Measurements from ENCODE around the gene GPATCH2.

GPATCH2 gene

DNA sequence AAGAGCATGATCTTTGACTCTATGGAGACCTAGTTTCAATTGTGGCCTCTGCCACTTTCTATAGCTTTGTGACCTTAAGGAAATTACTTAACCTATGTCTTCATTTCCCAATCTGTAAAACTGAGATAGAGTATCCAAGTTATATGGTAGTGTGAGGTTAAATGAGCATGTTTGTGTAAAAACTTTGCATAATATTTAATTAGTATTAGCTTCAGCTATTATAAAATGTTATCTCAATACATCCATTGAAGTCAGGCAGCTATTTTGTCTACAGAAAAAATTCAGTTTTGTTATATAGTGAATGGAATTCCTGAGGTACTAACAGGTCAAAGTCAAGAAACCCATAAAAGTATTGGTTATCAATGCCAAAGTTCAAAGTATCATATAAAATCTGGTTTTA is 53.6 kb downstream of the GPATCH2 start:
- no peak for DNase-seq (ENCODE audit: low read depth)

- no peak for DNase-seq (ENCODE audit: low read depth)
Measured at GRCh38 chr1:217574265-217574949, 56.5 kb downstream of the GPATCH2 start.

DNA sequence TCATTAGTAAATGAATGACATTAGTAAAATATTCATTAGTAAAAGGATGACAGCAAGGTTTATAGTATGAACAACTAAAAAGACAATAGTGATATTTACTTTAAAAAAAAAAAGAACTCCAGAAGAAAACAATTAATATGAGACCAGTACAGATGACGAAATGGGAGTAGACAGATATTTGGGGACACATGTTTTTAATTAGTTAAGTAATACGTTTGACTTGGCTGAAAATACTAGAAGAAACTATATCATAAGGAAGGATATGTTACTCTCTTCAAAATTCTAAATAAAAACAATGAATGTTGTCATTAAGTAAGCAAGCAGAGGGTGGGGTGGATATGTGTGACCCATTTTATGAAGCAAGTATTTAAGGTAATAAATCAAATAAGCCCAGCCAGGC is 61.9 kb downstream of the GPATCH2 start:
- no peak for DNase-seq (ENCODE audit: low read depth)

DNA sequence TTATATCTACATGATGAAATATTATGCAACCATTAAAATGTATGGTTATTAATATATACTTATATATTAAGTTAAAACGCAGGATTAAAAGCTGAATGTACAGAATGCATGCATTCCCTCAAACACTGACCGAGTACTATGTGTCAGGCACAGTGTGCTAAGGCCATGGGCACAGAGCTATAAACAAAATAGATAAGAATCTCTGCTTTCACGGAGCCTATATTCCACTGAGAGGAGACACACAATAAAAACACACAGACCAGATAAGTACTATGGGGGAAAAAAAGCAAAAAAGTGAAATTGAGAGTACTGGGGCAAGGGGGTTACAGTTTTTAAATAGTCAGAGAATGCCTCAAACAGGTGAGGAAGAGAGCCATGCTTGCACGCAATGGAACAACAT is 62.7 kb downstream of the GPATCH2 start:
- DNase-seq (ENCODE audit: low read depth) = no peak

DNA sequence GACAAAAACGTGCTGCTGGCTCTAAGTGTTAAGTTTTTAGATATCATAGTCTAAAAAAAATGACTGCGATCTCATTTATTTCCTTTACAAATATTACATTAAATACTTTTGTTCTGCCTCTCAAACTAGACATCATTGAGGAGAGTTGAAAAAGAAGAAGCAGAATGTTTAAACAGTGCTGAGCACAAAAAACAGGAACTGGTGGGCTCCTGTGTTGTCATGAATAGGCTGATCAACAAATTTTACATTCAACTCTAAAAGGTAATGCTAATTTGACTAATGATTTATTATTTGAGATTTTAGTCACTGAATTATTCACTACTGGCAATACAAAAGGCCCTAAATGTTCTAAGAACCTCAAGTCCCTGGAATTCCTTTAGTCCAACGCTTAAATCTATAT is 66.1 kb downstream of the GPATCH2 start:
- DNase-seq (ENCODE audit: low read depth) = no peak

DNA sequence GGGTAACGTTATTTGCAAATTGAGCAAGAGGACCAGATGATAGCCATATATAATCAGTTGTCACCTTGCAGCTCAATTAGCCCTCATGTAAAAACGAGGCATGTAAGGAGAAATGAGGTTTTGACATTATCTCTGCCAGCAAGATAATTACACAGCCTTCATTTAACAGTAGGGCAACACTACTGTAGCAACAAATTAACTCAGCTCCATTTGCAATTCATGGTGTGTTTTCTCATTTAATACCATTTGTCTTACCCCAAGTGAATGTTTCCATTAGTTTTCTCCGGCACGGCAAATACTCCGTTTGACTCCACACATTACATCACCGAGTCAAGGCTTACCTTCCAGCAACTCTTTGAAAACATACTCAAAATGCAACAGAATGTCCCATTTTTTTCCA is 66.7 kb downstream of the GPATCH2 start:
- no peak for DNase-seq (ENCODE audit: low read depth)

- DNase-seq (ENCODE audit: low read depth) = no peak
Measured at GRCh38 chr1:217563179-217563578, 67.7 kb downstream of the GPATCH2 start.

DNA sequence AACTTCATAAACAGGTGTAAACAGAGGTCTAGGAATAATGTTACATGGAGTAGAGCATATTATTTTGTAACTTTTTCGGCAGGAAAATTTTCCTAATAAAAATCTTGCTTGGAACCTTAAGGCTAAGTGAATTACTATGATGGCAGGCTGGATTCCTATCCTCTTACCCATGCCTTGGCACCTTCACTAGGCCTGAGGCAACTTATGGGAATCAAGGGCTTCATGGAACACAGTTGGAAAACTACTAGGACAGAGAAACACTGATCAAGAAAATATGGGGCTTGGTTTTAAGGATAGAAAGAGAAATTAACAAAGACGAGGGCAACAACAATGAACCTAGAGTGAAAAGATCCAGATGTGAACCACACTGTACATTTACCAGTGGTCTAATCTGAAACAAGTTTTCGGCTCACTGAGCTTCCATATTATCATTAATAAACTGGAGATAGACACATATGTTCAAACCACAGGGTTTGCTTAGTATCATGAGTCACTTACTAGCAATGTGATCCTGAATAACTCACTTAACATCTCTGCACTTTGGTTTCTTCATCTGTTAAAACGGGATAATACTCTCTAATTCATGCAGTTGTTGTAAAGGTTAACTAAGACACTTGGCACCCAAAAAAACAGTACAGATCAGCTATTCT is 68.5 kb downstream of the GPATCH2 start:
- DNase-seq (ENCODE audit: low read depth) = no peak

DNA sequence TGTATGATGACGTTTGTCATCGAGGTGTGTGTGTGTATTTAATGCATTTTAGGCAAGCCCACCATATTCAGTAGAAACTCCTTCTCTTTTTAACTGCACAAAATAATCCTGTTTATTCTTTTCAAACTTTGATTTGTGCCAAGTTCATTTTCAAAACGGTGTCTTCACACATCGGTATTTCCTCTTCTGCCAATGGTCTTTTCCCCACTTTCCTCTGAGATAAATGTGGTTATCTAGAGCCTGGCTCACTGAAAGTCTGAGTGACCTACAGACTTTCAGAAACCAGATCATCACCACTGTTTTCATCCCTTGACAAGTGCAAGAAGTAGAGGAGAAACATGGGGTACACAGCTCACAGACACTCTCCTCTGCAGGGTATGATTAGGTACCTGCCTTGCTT is 69.4 kb downstream of the GPATCH2 start:
- no peak for DNase-seq (ENCODE audit: low read depth)

DNA sequence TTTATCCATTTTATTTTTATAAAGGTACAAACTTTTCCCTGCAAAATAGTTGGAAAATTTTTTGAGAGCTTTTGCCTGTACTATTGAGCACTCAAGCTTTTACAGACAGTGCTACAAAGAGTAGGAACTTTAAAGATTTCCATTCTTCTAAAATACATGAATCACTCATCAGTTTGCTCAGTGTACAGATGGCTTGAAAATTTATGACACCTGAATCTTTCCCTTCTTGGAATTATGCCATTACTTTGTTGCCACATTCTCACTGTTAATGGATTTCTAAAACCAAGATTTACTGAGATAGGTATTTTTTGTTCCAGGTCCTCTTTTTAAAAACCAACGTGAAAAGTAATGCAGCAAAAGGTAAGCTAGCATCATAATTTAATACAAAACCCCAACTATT is 76.0 kb downstream of the GPATCH2 start:
- no peak for DNase-seq (ENCODE audit: low read depth)

GRCh38 chr1:217553949-217554509 is 76.9 kb downstream of the GPATCH2 start:
- no peak for DNase-seq (ENCODE audit: low read depth)

DNA sequence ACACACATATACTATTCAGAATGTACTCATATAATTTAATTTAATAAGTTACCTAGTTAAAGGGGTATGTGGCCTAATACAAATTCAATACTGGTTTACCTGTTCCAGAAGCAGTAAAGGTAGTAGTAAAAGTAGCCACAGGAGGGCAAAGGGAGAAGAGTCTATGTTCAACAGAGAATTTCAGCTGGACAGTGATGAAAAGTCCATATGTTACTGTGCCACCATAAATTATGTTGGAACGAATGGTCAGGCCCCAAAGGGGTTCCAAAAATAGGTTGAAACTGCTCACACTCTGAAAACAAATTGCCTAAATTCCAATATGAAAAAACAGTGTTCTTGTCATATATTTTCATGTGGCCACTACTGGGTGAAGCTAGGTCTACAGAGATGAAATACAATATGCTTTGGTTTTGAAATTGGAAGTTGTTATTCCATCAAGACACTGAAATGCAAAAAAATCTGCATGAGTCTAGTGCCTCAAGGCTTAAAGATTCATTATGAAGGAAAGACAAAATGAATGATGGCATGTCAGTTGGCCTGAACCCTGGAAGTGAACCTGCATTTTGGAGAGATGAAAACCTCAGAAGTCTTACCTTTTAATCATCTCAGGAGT is 78.4 kb downstream of the GPATCH2 start:
- DNase-seq (ENCODE audit: low read depth) = no peak

DNA sequence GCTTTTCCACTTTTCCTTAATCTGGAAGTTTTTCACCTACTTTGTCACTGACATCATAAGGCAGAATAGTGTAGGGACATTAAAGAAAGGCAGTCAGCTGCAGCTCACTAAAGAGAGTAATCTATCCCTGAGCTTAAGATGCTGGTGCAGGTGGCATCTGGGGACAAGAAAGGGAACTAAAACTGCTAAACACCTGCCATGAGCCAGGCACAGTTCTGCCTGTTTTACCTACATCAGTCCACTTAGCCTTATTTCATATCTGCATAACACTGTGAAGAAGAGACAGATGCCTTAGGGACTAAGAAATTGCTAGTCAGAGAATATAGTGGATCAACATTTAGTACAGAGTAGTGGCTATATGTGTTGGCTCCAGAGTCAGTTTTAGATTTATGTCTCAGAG is 88.1 kb downstream of the GPATCH2 start:
- DNase-seq (ENCODE audit: low read depth) = no peak

- no peak for DNase-seq (ENCODE audit: low read depth)
Measured at GRCh38 chr1:217542136-217542777, 88.6 kb downstream of the GPATCH2 start.

DNA sequence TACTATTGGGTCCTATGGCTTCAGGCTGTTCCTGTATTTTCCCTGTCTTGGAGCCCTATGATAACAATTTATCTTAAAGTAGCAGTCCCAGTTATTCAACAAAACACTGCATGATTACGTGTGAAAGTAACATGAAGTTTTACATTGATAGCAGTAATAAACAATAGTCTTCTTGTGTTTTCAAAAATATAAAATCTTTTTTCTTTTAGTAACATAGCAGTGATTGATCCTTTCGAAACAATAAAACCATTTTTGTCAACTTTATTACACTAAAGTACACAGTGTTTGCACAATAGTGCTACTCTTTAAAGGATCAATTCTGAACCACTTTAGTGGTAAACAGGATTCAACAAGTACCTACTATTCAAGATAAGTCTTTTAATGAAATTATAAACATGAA is 90.6 kb downstream of the GPATCH2 start:
- DNase-seq (ENCODE audit: low read depth) = no peak

- DNase-seq (ENCODE audit: low read depth) = no peak
Measured at GRCh38 chr1:217539510-217539909, 91.4 kb downstream of the GPATCH2 start.

DNA sequence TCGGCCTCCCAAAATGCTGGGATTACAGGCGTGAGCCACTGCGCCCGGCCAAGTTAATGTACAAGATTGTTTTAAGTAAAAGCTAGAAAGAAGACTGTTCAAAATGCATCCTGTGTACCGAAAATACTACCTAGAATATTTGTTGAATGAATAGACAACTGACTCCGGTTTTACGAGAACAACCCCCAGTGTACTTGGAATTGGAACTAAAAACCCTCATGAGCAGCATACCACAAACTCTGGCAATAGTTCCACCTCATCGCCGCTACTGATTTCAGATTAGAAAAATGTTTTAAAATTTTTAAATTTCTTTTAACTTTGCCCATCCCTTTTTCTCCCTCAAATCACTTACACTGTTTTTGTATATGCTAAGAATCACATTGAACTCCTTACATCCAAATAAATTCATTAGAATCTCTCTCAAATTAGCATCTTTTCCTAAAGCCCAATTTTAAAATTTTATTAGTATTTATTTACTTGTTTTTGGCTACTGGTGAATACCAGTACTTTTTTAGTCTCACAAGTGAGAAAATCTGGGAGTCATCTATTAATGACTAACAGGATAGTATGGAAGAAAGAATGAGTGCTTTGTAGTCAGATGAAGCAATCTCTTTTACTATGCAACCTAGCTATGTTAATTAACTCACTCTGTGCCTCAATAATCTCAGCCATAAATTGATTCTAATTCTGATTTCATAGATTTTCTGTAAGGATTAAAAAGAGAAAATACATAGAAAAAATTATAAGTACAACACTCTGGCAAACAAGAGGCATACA is 95.1 kb downstream of the GPATCH2 start:
- no peak for DNase-seq (ENCODE audit: low read depth)

GRCh38 chr1:217534566-217534965 is 96.3 kb downstream of the GPATCH2 start:
- DNase-seq (ENCODE audit: low read depth) = no peak

DNA sequence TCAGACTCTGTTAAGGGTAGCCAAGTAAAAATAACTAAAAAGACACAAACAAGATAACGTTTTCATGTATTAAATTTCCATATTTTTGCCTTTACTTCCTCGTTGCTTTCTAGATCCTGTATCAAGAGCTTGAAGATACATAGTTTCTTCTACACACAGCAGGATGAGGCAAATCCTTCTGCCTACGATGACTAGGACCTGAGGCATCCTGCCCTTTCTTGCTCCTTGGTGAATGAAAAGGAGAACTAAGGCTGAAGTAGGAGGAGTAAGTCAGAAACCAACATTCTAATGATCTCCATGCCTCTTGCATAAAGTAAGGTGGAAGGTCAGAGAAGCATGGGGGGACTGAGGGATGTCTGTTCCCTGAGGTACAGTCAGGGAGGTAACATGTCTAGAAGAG is 102.6 kb downstream of the GPATCH2 start:
- no peak for DNase-seq (ENCODE audit: low read depth)

DNA sequence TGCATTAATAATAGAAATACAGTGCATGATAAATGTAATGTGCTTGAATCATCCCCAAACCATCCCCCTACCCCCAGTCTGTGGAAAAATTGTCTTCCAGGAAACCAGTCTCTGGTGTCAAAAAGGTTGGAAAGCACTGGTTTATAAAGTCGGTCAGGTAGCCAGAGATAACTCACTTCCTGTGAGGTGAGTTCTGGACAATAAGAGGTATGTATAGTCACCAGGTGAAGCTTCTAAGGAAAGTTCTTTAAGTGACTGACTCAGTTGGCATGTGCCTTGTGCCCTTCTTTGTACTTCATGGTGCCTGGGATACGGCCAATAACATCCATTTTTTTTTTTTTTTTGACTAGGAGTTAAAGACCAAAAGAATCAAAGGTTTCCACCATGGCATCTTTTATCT is 103.7 kb downstream of the GPATCH2 start:
- no peak for DNase-seq (ENCODE audit: low read depth)

GRCh38 chr1:217526636-217527035 is 104.3 kb downstream of the GPATCH2 start:
- DNase-seq (ENCODE audit: low read depth) = no peak
